ENCODE results near the gene SIL1. TPM values are rescaled to one million over a fixed set of nuclear protein-coding genes. Genes with fewer than 3 reads are reported as not detected.

Gene SIL1
- total and polyA plus RNA-seq, 2 experiments from 2014 or later: 78.8 to 89.8 TPM

- no peak for TF ChIP-seq EZH2 (IDR thresholded peaks at IDR 0.05; ENCODE audit: insufficient read depth, poor library complexity, severe bottlenecking)
- no peak for TF ChIP-seq EZH2phosphoT487 (IDR thresholded peaks at IDR 0.05; ENCODE audit: insufficient read depth, low read depth)
- in situ Hi-C loops (cut with MboI): no loop called here
- H3K4me2 ChIP-seq (ENCODE audit: unreplicated experiment): no peak overlapping the region
- H3K9me3 ChIP-seq (ENCODE audit: low read depth): no peaks in the 10 kb centered on the region
- WGBS, 2 experiments (ENCODE audit: low coverage in 1 of 2, low lambda C conversion rate in 2 of 2, missing lambda C conversion rate in 2 of 2): 76 to 87% methylated on average over 4 of the region's 4 CpGs
- no peaks in the 10 kb centered on the region for H4K20me1 ChIP-seq (ENCODE audit: insufficient read depth)
- no peaks in the 10 kb centered on the region for H3K4me1 ChIP-seq (ENCODE audit: insufficient read depth)
- no peaks in the 10 kb centered on the region for H3K79me2 ChIP-seq (ENCODE audit: insufficient read depth)
- no peak overlapping the region for H3K4me3 ChIP-seq
- DNase-seq: no peak
- H3F3A ChIP-seq (ENCODE audit: insufficient read depth): no peaks in the 10 kb centered on the region
- H3K27ac ChIP-seq: no peak overlapping the region
- no peak overlapping the region for H3K9ac ChIP-seq
- H2AFZ ChIP-seq: no peak overlapping the region
- no peaks in the 10 kb centered on the region for H3K27me3 ChIP-seq (replicated peaks; ENCODE audit: insufficient read depth)
- H3K9me2 ChIP-seq (ENCODE audit: insufficient read depth): no peaks in the 10 kb centered on the region
- H3K36me3 ChIP-seq (ENCODE audit: low read depth): peaks cover 6% of the 10 kb centered on the region; the same call in 1 of the 2 replicates
These were observed 77.6 kb downstream of the SIL1 start for GRCh38 chr5:139120521-139120920.

- H2AFZ ChIP-seq: no peak overlapping the region
- H3K9me2 ChIP-seq (ENCODE audit: insufficient read depth): no peaks in the 10 kb centered on the region
- H3K4me3 ChIP-seq: no peak overlapping the region
- TF ChIP-seq EZH2 (IDR thresholded peaks at IDR 0.05; ENCODE audit: insufficient read depth, poor library complexity, severe bottlenecking): no peak
- no peak for TF ChIP-seq EZH2phosphoT487 (IDR thresholded peaks at IDR 0.05; ENCODE audit: insufficient read depth, low read depth)
- H3K4me2 ChIP-seq (ENCODE audit: unreplicated experiment): no peak overlapping the region
- no peak overlapping the region for H3K9ac ChIP-seq
- 96 to 100% methylated on average over 2 of the region's 2 CpGs for WGBS, 2 experiments (ENCODE audit: low coverage in 1 of 2, low lambda C conversion rate in 2 of 2, missing lambda C conversion rate in 2 of 2)
- H3F3A ChIP-seq (ENCODE audit: insufficient read depth): no peaks in the 10 kb centered on the region
- DNase-seq: no peak
- no peaks in the 10 kb centered on the region for H3K79me2 ChIP-seq (ENCODE audit: insufficient read depth)
- H3K4me1 ChIP-seq (ENCODE audit: insufficient read depth): no peaks in the 10 kb centered on the region
- H4K20me1 ChIP-seq (ENCODE audit: insufficient read depth): no peaks in the 10 kb centered on the region
- H3K9me3 ChIP-seq (ENCODE audit: low read depth): no peaks in the 10 kb centered on the region
- peaks cover 6% of the 10 kb centered on the region; the same call in 1 of the 2 replicates for H3K36me3 ChIP-seq (ENCODE audit: low read depth)
- H3K27me3 ChIP-seq (replicated peaks; ENCODE audit: insufficient read depth): no peaks in the 10 kb centered on the region
- in situ Hi-C loops (cut with MboI): no loop called here
- no peak overlapping the region for H3K27ac ChIP-seq
These were observed 79.4 kb downstream of the SIL1 start for GRCh38 chr5:139118804-139119203.

GRCh38 chr5:139117342-139117884 lies 80.8 kb downstream of the SIL1 start:
- Histone ChIP-seq H3K36me3 (ENCODE audit: low read depth) (no peaks in the 10 kb centered on the region; the same call in 1 of the 2 replicates), H3K9ac (no peak overlapping the region), H3K9me3 (ENCODE audit: low read depth) (no peaks in the 10 kb centered on the region), H3F3A (ENCODE audit: insufficient read depth) (no peaks in the 10 kb centered on the region), H3K27ac (no peak overlapping the region), H3K4me3 (no peak overlapping the region), H3K4me2 (ENCODE audit: unreplicated experiment) (no peak overlapping the region), H4K20me1 (ENCODE audit: insufficient read depth) (no peaks in the 10 kb centered on the region), H3K27me3 (replicated peaks; ENCODE audit: insufficient read depth) (no peaks in the 10 kb centered on the region), H3K4me1 (ENCODE audit: insufficient read depth) (no peaks in the 10 kb centered on the region), H3K9me2 (ENCODE audit: insufficient read depth) (no peaks in the 10 kb centered on the region), H2AFZ (no peak overlapping the region), H3K79me2 (ENCODE audit: insufficient read depth) (no peaks in the 10 kb centered on the region)
- DNase-seq: no peak
- WGBS, 2 experiments (ENCODE audit: low coverage in 1 of 2, low lambda C conversion rate in 2 of 2, missing lambda C conversion rate in 2 of 2): 75 to 83% methylated on average over 2 of the region's 2 CpGs
- no peak for TF ChIP-seq EZH2 (IDR thresholded peaks at IDR 0.05; ENCODE audit: insufficient read depth, poor library complexity, severe bottlenecking)
- no peak for TF ChIP-seq EZH2phosphoT487 (IDR thresholded peaks at IDR 0.05; ENCODE audit: insufficient read depth, low read depth)
- in situ Hi-C loops (cut with MboI): no loop called here

- Histone ChIP-seq H3K27me3 (replicated peaks; ENCODE audit: insufficient read depth) (no peaks in the 10 kb centered on the region), H3K9me3 (ENCODE audit: low read depth) (no peaks in the 10 kb centered on the region), H3K36me3 (ENCODE audit: low read depth) (no peaks in the 10 kb centered on the region; the same call in 1 of the 2 replicates), H3K4me2 (ENCODE audit: unreplicated experiment) (no peak overlapping the region), H2AFZ (no peak overlapping the region), H3F3A (ENCODE audit: insufficient read depth) (no peaks in the 10 kb centered on the region), H3K79me2 (ENCODE audit: insufficient read depth) (no peaks in the 10 kb centered on the region), H3K4me1 (ENCODE audit: insufficient read depth) (no peaks in the 10 kb centered on the region), H3K9ac (no peak overlapping the region), H3K27ac (no peak overlapping the region), H3K9me2 (ENCODE audit: insufficient read depth) (no peaks in the 10 kb centered on the region), H4K20me1 (ENCODE audit: insufficient read depth) (no peaks in the 10 kb centered on the region), H3K4me3 (no peak overlapping the region)
- TF ChIP-seq EZH2 (IDR thresholded peaks at IDR 0.05; ENCODE audit: insufficient read depth, poor library complexity, severe bottlenecking) (no peak), EZH2phosphoT487 (IDR thresholded peaks at IDR 0.05; ENCODE audit: insufficient read depth, low read depth) (no peak)
- no peak for DNase-seq
- 67 to 71% methylated on average over 5 of the region's 5 CpGs for WGBS, 2 experiments (ENCODE audit: low coverage in 1 of 2, low lambda C conversion rate in 2 of 2, missing lambda C conversion rate in 2 of 2)
- in situ Hi-C loops (cut with MboI): no loop called here
These were observed 82.0 kb downstream of the SIL1 start for GRCh38 chr5:139116100-139116655.
